Neural cell (in vitro differentiated cells): ENCODE results near the gene GOSR1.

ENCODE experiments used
- EP300 ChIP-seq: fragments of 450-650 bp; conservative IDR thresholded peaks from 2 replicates; pipeline ENCODE4 v1.6.1; 2014; ENCODE audit warnings: antibody characterized with exemption, mild to moderate bottlenecking, moderate library complexity; ENCODE audit not compliant: poor library complexity, severe bottlenecking
- EZH2 ChIP-seq: fragments of 200-600, 300-800 bp; shearing (Covaris generic), sonication (generic); IDR thresholded peaks from 2 replicates; pipeline ENCODE4 v1.6.1; 2014; ENCODE audit warnings: antibody characterized with exemption, low read length, borderline replicate concordance, mild to moderate bottlenecking; ENCODE audit not compliant: insufficient read depth, poor library complexity, severe bottlenecking
- TF ChIP-seq, protein P1 (sequence below): fragments of 450-650 bp; IDR thresholded peaks from 2 replicates; pipeline ENCODE4 v1.5.1; 2014; ENCODE audit warnings: antibody characterized with exemption, mild to moderate bottlenecking, moderate library complexity; ENCODE audit not compliant: poor library complexity, severe bottlenecking

DNA sequence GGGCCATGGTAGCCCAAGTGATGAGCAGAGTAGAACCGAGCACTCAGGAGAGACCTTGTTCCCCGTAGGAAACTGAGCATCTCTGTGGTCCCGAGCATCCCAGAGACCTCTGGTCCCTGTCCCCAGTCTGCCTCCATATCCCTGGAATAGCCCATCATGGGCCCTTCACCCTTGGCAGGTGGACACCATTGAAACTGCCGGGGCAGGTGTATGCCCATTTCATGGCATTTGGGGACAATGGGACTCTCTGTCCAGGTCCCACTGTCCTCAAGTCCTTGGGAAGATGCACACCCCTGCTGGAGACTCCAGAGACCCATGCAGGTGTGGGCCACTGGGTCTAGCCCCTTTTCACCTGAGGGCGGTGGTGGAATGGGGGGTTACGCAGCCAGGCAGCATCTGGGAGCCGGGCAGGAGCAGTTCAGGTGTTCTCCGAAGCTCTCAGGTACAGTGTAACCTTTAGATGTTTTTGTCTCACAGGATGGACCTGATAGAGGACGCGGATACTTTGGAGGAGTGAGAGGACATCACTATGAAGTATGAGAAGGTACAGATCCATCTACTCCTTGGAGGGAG lies 75.9 kb downstream of the GOSR1 start:
- TF ChIP-seq EZH2 (no peak), EP300 (no peak)
- TF ChIP-seq, protein P1, sequence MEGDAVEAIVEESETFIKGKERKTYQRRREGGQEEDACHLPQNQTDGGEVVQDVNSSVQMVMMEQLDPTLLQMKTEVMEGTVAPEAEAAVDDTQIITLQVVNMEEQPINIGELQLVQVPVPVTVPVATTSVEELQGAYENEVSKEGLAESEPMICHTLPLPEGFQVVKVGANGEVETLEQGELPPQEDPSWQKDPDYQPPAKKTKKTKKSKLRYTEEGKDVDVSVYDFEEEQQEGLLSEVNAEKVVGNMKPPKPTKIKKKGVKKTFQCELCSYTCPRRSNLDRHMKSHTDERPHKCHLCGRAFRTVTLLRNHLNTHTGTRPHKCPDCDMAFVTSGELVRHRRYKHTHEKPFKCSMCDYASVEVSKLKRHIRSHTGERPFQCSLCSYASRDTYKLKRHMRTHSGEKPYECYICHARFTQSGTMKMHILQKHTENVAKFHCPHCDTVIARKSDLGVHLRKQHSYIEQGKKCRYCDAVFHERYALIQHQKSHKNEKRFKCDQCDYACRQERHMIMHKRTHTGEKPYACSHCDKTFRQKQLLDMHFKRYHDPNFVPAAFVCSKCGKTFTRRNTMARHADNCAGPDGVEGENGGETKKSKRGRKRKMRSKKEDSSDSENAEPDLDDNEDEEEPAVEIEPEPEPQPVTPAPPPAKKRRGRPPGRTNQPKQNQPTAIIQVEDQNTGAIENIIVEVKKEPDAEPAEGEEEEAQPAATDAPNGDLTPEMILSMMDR: no peak
